ENCODE results near the gene DOK3. TPM values are rescaled to one million over a fixed set of nuclear protein-coding genes. Genes with fewer than 3 reads are reported as not detected.

The DOK3 gene
- total and polyA plus RNA-seq, 2 of the 13 experiments (the other 11 are each of a cell fraction or from before 2014, with no cell fraction given): 1.4 to 1.5 TPM

GRCh38 chr5:177503351-177504085 is 6.1 kb downstream of the DOK3 start:
- POLR2A ChIA-PET: interaction anchor here (1.1 kb wide), 1 partner anchor 27 kb away, joined by 3 read pairs; no protein-coding TSS in a partner anchor
- Histone ChIP-seq H3K27ac (ENCODE audit: extremely low read length, insufficient read depth, low read length) (no peak overlapping the region), H3K9me3 (ENCODE audit: low read length) (no peaks in the 10 kb centered on the region), H4K20me1 (ENCODE audit: insufficient read depth, low read length) (no peaks in the 10 kb centered on the region), H3K4me3 (replicated peaks in 1 of 3; ENCODE audit: insufficient read depth in 1 of 3, low read depth in 2 of 3, low read length in 3 of 3) (no peak overlapping the region), H3K4me2 (ENCODE audit: low read depth, low read length) (0 out of 2 replicates have a peak overlapping the region, but pooled peaks have one; percentile 4), H3K27me3 (ENCODE audit: control insufficient read depth in 1 of 2, insufficient read depth in 2 of 2, low read length in 2 of 2) (peaks cover 2 to 32% of the 10 kb centered on the region in 2 experiments; a peak in 4 of 5 replicates), H3K79me2 (ENCODE audit: insufficient read depth, low read length) (no peaks in the 10 kb centered on the region), H3K36me3 (replicated peaks in 1 of 2; ENCODE audit: control insufficient read depth in 1 of 2, insufficient read depth in 2 of 2, low read length in 2 of 2) (no peaks in the 10 kb centered on the region), H3K4me1 (ENCODE audit: insufficient read depth, low read length) (peaks cover 38% of the 10 kb centered on the region), H2AFZ (ENCODE audit: low read length) (no peak overlapping the region), H3K9ac (ENCODE audit: insufficient read depth, low read depth, low read length) (no peak overlapping the region)
- intact Hi-C loops (cut with micrococcal nuclease; ENCODE audit: unreplicated experiment): no loop called here
- FAIRE-seq: no peak
- CTCF ChIA-PET (ENCODE audit: low intra/inter-chr PET ratio, low total read pairs): interaction anchor here (1.1 kb wide), 1 partner anchor 16 kb away, joined by 4 read pairs; no protein-coding TSS in a partner anchor
- BruUV-seq (replicated peaks): no TSS peak
- TF ChIP-seq RCOR2 (CRISPR knock-in tag; IDR thresholded peaks at IDR 0.05) (no peak), ZBTB7B (CRISPR knock-in tag; IDR thresholded peaks at IDR 0.05) (no peak), PAF1 (CRISPR knock-in tag; IDR thresholded peaks at IDR 0.05) (no peak)
- DNase-seq (ENCODE audit: low spot score): no peak
- WGBS (ENCODE audit: low lambda C conversion rate): 33% methylated on average over 11 of the region's 24 CpGs
- ATAC-seq: no peak; the same call in 2 of the 3 replicates
- in situ Hi-C loops (cut with HindIII; ENCODE audit: extremely low pct_ligation_motif_present, low pct_unique_long_range_greater_than_20kb): no loop called here

GRCh38 chr5:177502886-177503285 is 6.7 kb downstream of the DOK3 start:
- no peaks in the 10 kb centered on the region for H3K36me3 ChIP-seq (replicated peaks in 1 of 2; ENCODE audit: control insufficient read depth in 1 of 2, insufficient read depth in 2 of 2, low read length in 2 of 2)
- POLR2A ChIA-PET: interaction anchor here (1.1 kb wide), 1 partner anchor 26 kb away, joined by 3 read pairs; no protein-coding TSS in a partner anchor
- DNase-seq (ENCODE audit: low spot score): no peak
- no peaks in the 10 kb centered on the region for H3K79me2 ChIP-seq (ENCODE audit: insufficient read depth, low read length)
- in situ Hi-C loops (cut with HindIII; ENCODE audit: extremely low pct_ligation_motif_present, low pct_unique_long_range_greater_than_20kb) (no loop called here), intact Hi-C loops (cut with micrococcal nuclease; ENCODE audit: unreplicated experiment) (no loop called here)
- H3K27me3 ChIP-seq (ENCODE audit: control insufficient read depth in 1 of 2, insufficient read depth in 2 of 2, low read length in 2 of 2): peaks cover 2 to 37% of the 10 kb centered on the region in 2 experiments; a peak in 4 of 5 replicates
- H3K27ac ChIP-seq (ENCODE audit: extremely low read length, insufficient read depth, low read length): no peak overlapping the region
- H4K20me1 ChIP-seq (ENCODE audit: insufficient read depth, low read length): no peaks in the 10 kb centered on the region
- H2AFZ ChIP-seq (ENCODE audit: low read length): no peak overlapping the region
- peaks cover 44% of the 10 kb centered on the region for H3K4me1 ChIP-seq (ENCODE audit: insufficient read depth, low read length)
- 59% methylated on average over 12 of the region's 16 CpGs for WGBS (ENCODE audit: low lambda C conversion rate)
- no TSS peak for BruUV-seq (replicated peaks)
- H3K9ac ChIP-seq (ENCODE audit: insufficient read depth, low read depth, low read length): no peak overlapping the region
- no peaks in the 10 kb centered on the region for H3K9me3 ChIP-seq (ENCODE audit: low read length)
- CTCF ChIA-PET (ENCODE audit: low intra/inter-chr PET ratio, low total read pairs): interaction anchor here (1.1 to 3.7 kb wide), 2 partner anchors 11 to 15 kb away, joined by 4 to 37 read pairs; no protein-coding TSS in a partner anchor
- no peak overlapping the region for H3K4me3 ChIP-seq (replicated peaks in 1 of 3; ENCODE audit: insufficient read depth in 1 of 3, low read depth in 2 of 3, low read length in 3 of 3)
- FAIRE-seq: no peak
- ATAC-seq: no peak
- TF ChIP-seq ZNF180 (CRISPR knock-in tag; IDR thresholded peaks at IDR 0.05; ENCODE audit: borderline replicate concordance, low read depth): no peak
- no peak for TF ChIP-seq CBX5 (CRISPR knock-in tag; IDR thresholded peaks at IDR 0.05; ENCODE audit: borderline replicate concordance)
- TF ChIP-seq ZNF607 (CRISPR knock-in tag; IDR thresholded peaks at IDR 0.05; ENCODE audit: borderline replicate concordance): no peak
- no peak for TF ChIP-seq RFX1 (IDR thresholded peaks at IDR 0.05)
- no peak overlapping the region for H3K4me2 ChIP-seq (ENCODE audit: low read depth, low read length)
